ENCODE measurements around the gene C1orf185. TPM values are rescaled to one million over a fixed set of nuclear protein-coding genes. Genes with fewer than 3 reads are reported as not detected.
"Not testable (repeated sequence)": the region's sequence is repeated elsewhere in the genome, so short reads cannot be mapped to it uniquely, and the experiment has no call there.

The C1orf185 gene
- total RNA-seq, 6 experiments from 2014 or later = not detected

- DNase-seq = no peak
- H3K36me3 Mint-ChIP-seq (ENCODE audit: low read depth) = peaks cover 11% of the 10 kb centered on the region; the same call in 1 of the 2 replicates
- H3K27me3 Mint-ChIP-seq (ENCODE audit: insufficient read depth) = peaks cover 16% of the 10 kb centered on the region
- no peaks in the 10 kb centered on the region for H3K4me1 Mint-ChIP-seq (ENCODE audit: low read depth)
- TF ChIP-seq CTCF (IDR thresholded peaks at IDR 0.05) = no peak
- H3K27ac Mint-ChIP-seq = no peak overlapping the region
- H3K4me3 Mint-ChIP-seq = no peak overlapping the region
- peaks cover 22% of the 10 kb centered on the region for H3K9me3 Mint-ChIP-seq
These were observed 31.0 kb downstream of the C1orf185 start for GRCh38 chr1:51133045-51133444.

- H3K4me3 Mint-ChIP-seq; H3K36me3 Mint-ChIP-seq (ENCODE audit: low read depth); H3K27ac Mint-ChIP-seq; DNase-seq; H3K4me1 Mint-ChIP-seq (ENCODE audit: low read depth): not testable (repeated sequence)
- peaks cover 11% of the 10 kb centered on the region for H3K27me3 Mint-ChIP-seq (ENCODE audit: insufficient read depth)
- H3K9me3 Mint-ChIP-seq = peaks cover 15% of the 10 kb centered on the region
These were observed 35.7 kb downstream of the C1orf185 start for GRCh38 chr1:51137696-51138095.

GRCh38 chr1:51139474-51139873 is 37.4 kb downstream of the C1orf185 start:
- TF ChIP-seq CTCF (IDR thresholded peaks at IDR 0.05) = peak; percentile 66
- Mint-ChIP-seq H3K9me3 (peaks cover 6% of the 10 kb centered on the region; the same call in 1 of the 2 replicates), H3K27ac (no peak overlapping the region), H3K36me3 (ENCODE audit: low read depth) (no peaks in the 10 kb centered on the region), H3K4me1 (ENCODE audit: low read depth) (no peaks in the 10 kb centered on the region), H3K4me3 (peak overlapping the region; percentile 58), H3K27me3 (ENCODE audit: insufficient read depth) (peaks cover 9% of the 10 kb centered on the region)
- no peak for DNase-seq

- Mint-ChIP-seq H3K27ac (no peak overlapping the region), H3K9me3 (no peaks in the 10 kb centered on the region), H3K36me3 (ENCODE audit: low read depth) (no peaks in the 10 kb centered on the region), H3K4me3 (no peak overlapping the region), H3K27me3 (ENCODE audit: insufficient read depth) (peaks cover 15% of the 10 kb centered on the region; the same call in 1 of the 2 replicates), H3K4me1 (ENCODE audit: low read depth) (no peaks in the 10 kb centered on the region)
- no peak for TF ChIP-seq CTCF (IDR thresholded peaks at IDR 0.05)
- no peak for DNase-seq
These were observed 45.4 kb downstream of the C1orf185 start for GRCh38 chr1:51147394-51147793.

GRCh38 chr1:51154776-51155175 is 52.7 kb downstream of the C1orf185 start:
- Mint-ChIP-seq H3K36me3 (ENCODE audit: low read depth) (no peaks in the 10 kb centered on the region), H3K9me3 (peaks cover 9% of the 10 kb centered on the region), H3K4me1 (ENCODE audit: low read depth) (no peaks in the 10 kb centered on the region), H3K27me3 (ENCODE audit: insufficient read depth) (peaks cover 21% of the 10 kb centered on the region), H3K27ac (no peak overlapping the region), H3K4me3 (no peak overlapping the region)
- no peak for DNase-seq
- TF ChIP-seq CTCF (IDR thresholded peaks at IDR 0.05) = no peak

GRCh38 chr1:51156752-51157151 is 54.7 kb downstream of the C1orf185 start:
- H3K4me3 Mint-ChIP-seq = no peak overlapping the region
- no peak for TF ChIP-seq CTCF (IDR thresholded peaks at IDR 0.05)

More at GRCh38 chr1:51156752-51157151, 54.7 kb downstream of the C1orf185 start:
- Mint-ChIP-seq H3K27ac (no peak overlapping the region), H3K36me3 (ENCODE audit: low read depth) (no peaks in the 10 kb centered on the region), H3K27me3 (ENCODE audit: insufficient read depth) (peaks cover 17% of the 10 kb centered on the region), H3K4me1 (ENCODE audit: low read depth) (no peaks in the 10 kb centered on the region), H3K9me3 (peaks cover 9% of the 10 kb centered on the region)
- no peak for DNase-seq

Data from HFFc6 (cell line).